Nephron progenitor cell (in vitro differentiated cells): Measurements from ENCODE around the gene SYF2.
"Not testable (repeated sequence)": the region's sequence is repeated elsewhere in the genome, so short reads cannot be mapped to it uniquely, and the experiment has no call there.

Source experiments
- DNase-seq: peaks from one replicate; pipeline ENCODE4 v3.0.0; 2021
- H3K27ac Mint-ChIP-seq: 2 replicates; pipeline ENCODE4 v1.8.0; 2021; ENCODE audit warnings: mild to moderate bottlenecking, moderate library complexity, mixed read lengths
- H3K27me3 Mint-ChIP-seq: 2 replicates; pipeline ENCODE4 v1.8.0; 2021; ENCODE audit warnings: mild to moderate bottlenecking, low read depth, mixed read lengths; ENCODE audit not compliant: poor library complexity
- H3K36me3 Mint-ChIP-seq: 2 replicates; pipeline ENCODE4 v1.8.0; 2021; ENCODE audit warnings: low read depth, mixed read lengths
- H3K4me1 Mint-ChIP-seq: 2 replicates; pipeline ENCODE4 v1.8.0; 2021; ENCODE audit warnings: mixed read lengths
- H3K4me3 Mint-ChIP-seq: 2 replicates; pipeline ENCODE4 v1.8.0; 2021; ENCODE audit warnings: mild to moderate bottlenecking, moderate library complexity, mixed read lengths
- H3K9me3 Mint-ChIP-seq: 2 replicates; pipeline ENCODE4 v1.8.0; 2021; ENCODE audit warnings: mild to moderate bottlenecking, moderate library complexity, mixed read lengths
- CTCF ChIP-seq: fragments of 200-600 bp; sonication (generic); IDR thresholded peaks from 2 replicates; pipeline ENCODE4 v1.5.0; 2021; ENCODE audit warnings: antibody characterized with exemption

The SYF2 gene

GRCh38 chr1:25232027-25232865, at the start of gene SYF2:
Gene SYF2, minus strand, starts transcription at chr1:25232502. Its CDS starts 35 bp downstream, at chr1:25232467.
- H3K9me3 Mint-ChIP-seq, result no peaks in the 10 kb centered on the region
- TF ChIP-seq CTCF, result no peak
- H3K4me1 Mint-ChIP-seq, result peaks cover 23% of the 10 kb centered on the region
- H3K4me3 Mint-ChIP-seq, result no peak within 1 kb of the TSS
- peaks cover 41% of the 10 kb centered on the region for H3K36me3 Mint-ChIP-seq
- no peak within 1 kb of the TSS for H3K27ac Mint-ChIP-seq
- peak; percentile 92 for DNase-seq
- H3K27me3 Mint-ChIP-seq, result peaks cover 4% of the 10 kb centered on the region

GRCh38 chr1:25279693-25280111, 47.4 kb upstream of the SYF2 start:
- not testable (repeated sequence) for H3K36me3 Mint-ChIP-seq, H3K4me3 Mint-ChIP-seq, H3K4me1 Mint-ChIP-seq, H3K27ac Mint-ChIP-seq, H3K27me3 Mint-ChIP-seq, DNase-seq, H3K9me3 Mint-ChIP-seq

GRCh38 chr1:25278790-25279189, 46.5 kb upstream of the SYF2 start:
- H3K27me3 Mint-ChIP-seq, result not testable (repeated sequence)

GRCh38 chr1:25278358-25278757, 46.1 kb upstream of the SYF2 start:
- not testable (repeated sequence) for H3K9me3 Mint-ChIP-seq, H3K4me3 Mint-ChIP-seq, H3K27me3 Mint-ChIP-seq, H3K36me3 Mint-ChIP-seq, H3K4me1 Mint-ChIP-seq, DNase-seq, H3K27ac Mint-ChIP-seq

More at GRCh38 chr1:25278790-25279189, 46.5 kb upstream of the SYF2 start:
- not testable (repeated sequence) for DNase-seq, H3K4me1 Mint-ChIP-seq, H3K4me3 Mint-ChIP-seq, H3K36me3 Mint-ChIP-seq, H3K9me3 Mint-ChIP-seq, H3K27ac Mint-ChIP-seq

- not testable (repeated sequence) for H3K27ac Mint-ChIP-seq, H3K4me3 Mint-ChIP-seq, H3K9me3 Mint-ChIP-seq, H3K27me3 Mint-ChIP-seq, H3K36me3 Mint-ChIP-seq, DNase-seq, H3K4me1 Mint-ChIP-seq
Measured at GRCh38 chr1:25277295-25277694, 45.0 kb upstream of the SYF2 start.

GRCh38 chr1:25275648-25276047, 43.3 kb upstream of the SYF2 start:
- not testable (repeated sequence) for H3K27me3 Mint-ChIP-seq, H3K36me3 Mint-ChIP-seq, H3K4me3 Mint-ChIP-seq, H3K27ac Mint-ChIP-seq, H3K9me3 Mint-ChIP-seq, DNase-seq, H3K4me1 Mint-ChIP-seq

GRCh38 chr1:25272238-25272637, 39.9 kb upstream of the SYF2 start, which contains the start of gene RHD:
Gene RHD, plus strand, starts transcription at chr1:25272509. Its CDS starts 39 bp downstream, at chr1:25272548.
- not testable (repeated sequence) for H3K9me3 Mint-ChIP-seq, DNase-seq, H3K27ac Mint-ChIP-seq, H3K36me3 Mint-ChIP-seq, H3K4me3 Mint-ChIP-seq, H3K4me1 Mint-ChIP-seq
- H3K27me3 Mint-ChIP-seq, result peaks cover 26% of the 10 kb centered on the region

- H3K36me3 Mint-ChIP-seq, H3K4me1 Mint-ChIP-seq, DNase-seq, H3K9me3 Mint-ChIP-seq, H3K27ac Mint-ChIP-seq: not testable (repeated sequence)
- peaks cover 26% of the 10 kb centered on the region for H3K27me3 Mint-ChIP-seq
- peak overlapping the region; percentile 74 for H3K4me3 Mint-ChIP-seq
Measured at GRCh38 chr1:25268143-25268760, 36.0 kb upstream of the SYF2 start.

GRCh38 chr1:25267288-25268142, 35.2 kb upstream of the SYF2 start:
- Mint-ChIP-seq H3K27me3 (peaks cover 26% of the 10 kb centered on the region), H3K4me3 (peak overlapping the region; percentile 74)
- not testable (repeated sequence) for H3K27ac Mint-ChIP-seq, H3K9me3 Mint-ChIP-seq, H3K4me1 Mint-ChIP-seq, H3K36me3 Mint-ChIP-seq
- peak; percentile 78 for DNase-seq

GRCh38 chr1:25266554-25267287, 34.4 kb upstream of the SYF2 start:
- H3K4me3 Mint-ChIP-seq, result peak overlapping the region; percentile 91
- H3K4me1 Mint-ChIP-seq, H3K9me3 Mint-ChIP-seq, H3K27ac Mint-ChIP-seq: not testable (repeated sequence)
- H3K36me3 Mint-ChIP-seq, result peaks cover 15% of the 10 kb centered on the region
- peak; percentile 27 for DNase-seq
- peaks cover 30% of the 10 kb centered on the region for H3K27me3 Mint-ChIP-seq

- H3K27me3 Mint-ChIP-seq, H3K9me3 Mint-ChIP-seq, H3K4me3 Mint-ChIP-seq, H3K27ac Mint-ChIP-seq, DNase-seq: not testable (repeated sequence)
- Mint-ChIP-seq H3K4me1 (peaks cover 20% of the 10 kb centered on the region), H3K36me3 (peaks cover 15% of the 10 kb centered on the region)
Measured at GRCh38 chr1:25260336-25260735, 28.0 kb upstream of the SYF2 start.

- DNase-seq, H3K4me3 Mint-ChIP-seq, H3K27me3 Mint-ChIP-seq, H3K9me3 Mint-ChIP-seq, H3K27ac Mint-ChIP-seq: not testable (repeated sequence)
- Mint-ChIP-seq H3K36me3 (peaks cover 15% of the 10 kb centered on the region), H3K4me1 (peaks cover 20% of the 10 kb centered on the region)
Measured at GRCh38 chr1:25259813-25260212, 27.5 kb upstream of the SYF2 start.
